Liver (tissue), 9 donors: ENCODE measurements around the gene ZNF185. TPM values are rescaled to one million over a fixed set of nuclear protein-coding genes. Genes with fewer than 3 reads are reported as not detected.

Source experiments
- DNase-seq: peaks from one replicate; pipeline ENCODE4 v3.0.0-alpha.2; 2017; ENCODE audit warnings: low spot score
- H3K27ac ChIP-seq, 2 donors: one replicate each; pipeline ENCODE4 v1.7.0; 2013; ENCODE audit warnings: inconsistent platforms in 2 of 2, low read length in 2 of 2, control low read depth in 1 of 2, low read depth in 1 of 2, mild to moderate bottlenecking in 1 of 2
- H3K27me3 ChIP-seq, 4 donors: one replicate each; pipeline versions ENCODE4 v1.6.1 to v1.7.0; 2013; ENCODE audit warnings: low read length in 3 of 4, inconsistent platforms in 1 of 4, mild to moderate bottlenecking in 1 of 4, moderate library complexity in 1 of 4; ENCODE audit not compliant: control insufficient read depth in 4 of 4, insufficient read depth in 4 of 4
- H3K36me3 ChIP-seq, 4 donors: one replicate each; pipeline versions ENCODE4 v1.6.1 to v1.7.0; 2013; ENCODE audit warnings: low read length in 3 of 4, mild to moderate bottlenecking in 3 of 4, low read depth in 1 of 4, moderate library complexity in 1 of 4; ENCODE audit not compliant: control insufficient read depth in 4 of 4, insufficient read depth in 3 of 4
- H3K4me1 ChIP-seq, 4 donors: one replicate each; pipeline versions ENCODE4 v1.6.1 to v1.7.0; 2013; ENCODE audit warnings: low read length in 3 of 4, mild to moderate bottlenecking in 3 of 4, moderate library complexity in 1 of 4; ENCODE audit not compliant: control insufficient read depth in 4 of 4, insufficient read depth in 4 of 4
- H3K4me3 ChIP-seq, 3 donors: one replicate each; pipeline versions ENCODE4 v1.6.1 to v1.7.0; 2013; ENCODE audit warnings: low read length in 3 of 3, control low read depth in 1 of 3, low read depth in 1 of 3, mild to moderate bottlenecking in 1 of 3
- H3K9ac ChIP-seq, 2 donors: one replicate each; pipeline ENCODE4 v1.7.0; 2013; ENCODE audit warnings: low read length in 2 of 2, mild to moderate bottlenecking in 2 of 2, moderate library complexity in 2 of 2, control low read depth in 1 of 2, low read depth in 1 of 2
- H3K9me3 ChIP-seq, 4 donors: one replicate each; pipeline versions ENCODE4 v1.6.1 to v1.7.0; 2013; ENCODE audit warnings: low read length in 3 of 4; ENCODE audit not compliant: control insufficient read depth in 4 of 4
- EGR1 ChIP-seq, 2 donors: IDR thresholded peaks; 2 replicates each; pipeline ENCODE4 v1.6.1; 2016 to 2018; ENCODE audit warnings: antibody characterized with exemption in 2 of 2, low read depth in 2 of 2
- FOXA1 ChIP-seq: IDR thresholded peaks from 2 replicates; pipeline ENCODE4 v1.6.1; 2016; ENCODE audit warnings: antibody characterized with exemption
- FOXA2 ChIP-seq: IDR thresholded peaks from 2 replicates; pipeline ENCODE4 v1.6.1; 2016; ENCODE audit warnings: antibody characterized with exemption
- GABPA ChIP-seq, 2 donors: IDR thresholded peaks in 1 of 2; conservative IDR thresholded peaks in 1 of 2; 2 replicates each; pipeline ENCODE4 v1.6.1; 2016; ENCODE audit warnings: antibody characterized with exemption in 2 of 2, mild to moderate bottlenecking in 1 of 2, moderate library complexity in 1 of 2
- HNF4A ChIP-seq, 2 donors: conservative IDR thresholded peaks; 2 replicates each; pipeline ENCODE4 v1.6.1; 2016; ENCODE audit warnings: antibody characterized with exemption in 2 of 2, mild to moderate bottlenecking in 2 of 2
- JUND ChIP-seq, 2 donors: IDR thresholded peaks; 2 replicates each; pipeline ENCODE4 v1.6.1; 2016; ENCODE audit warnings: antibody characterized with exemption in 2 of 2
- NR2F2 ChIP-seq: IDR thresholded peaks from 2 replicates; pipeline ENCODE4 v1.6.1; 2016; ENCODE audit warnings: antibody characterized with exemption
- RAD21 ChIP-seq, 2 donors: IDR thresholded peaks; 2 replicates each; pipeline ENCODE4 v1.6.1; 2016; ENCODE audit warnings: antibody characterized with exemption in 2 of 2, mild to moderate bottlenecking in 2 of 2
- RXRA ChIP-seq, 2 donors: IDR thresholded peaks; 2 replicates each; pipeline ENCODE4 v1.6.1; 2017 to 2018; ENCODE audit warnings: antibody characterized with exemption in 2 of 2, mild to moderate bottlenecking in 1 of 2
- SP1 ChIP-seq: IDR thresholded peaks from 2 replicates; pipeline ENCODE4 v1.6.1; 2018; ENCODE audit warnings: antibody characterized with exemption, mild to moderate bottlenecking
- TAF1 ChIP-seq: conservative IDR thresholded peaks from 2 replicates; pipeline ENCODE4 v1.6.1; 2016; ENCODE audit warnings: antibody characterized with exemption, mild to moderate bottlenecking
- YY1 ChIP-seq: IDR thresholded peaks from 2 replicates; pipeline ENCODE4 v1.6.1; 2016; ENCODE audit warnings: antibody characterized with exemption, mild to moderate bottlenecking
- WGBS: extraction: QIAGEN DNeasy Blood & Tissue Kit; methylation state at CpG from one replicate; pipeline ENCODE4 v1.1.7; 2013; 5-methylcytosine and 5-hydroxymethylcytosine counted together
- polyA plus RNA-seq, 2 donors: library from polyadenylated mRNA; stranded (reverse) in 1 of 2; unstranded in 1 of 2; fragments of 200-250 nt in 1 of 2; fragments of >200 nt in 1 of 2; fragmentation: Nextera tagmentation in 1 of 2; extraction: Ambion mirVana in 1 of 2; gene quantifications; one replicate each; pipeline versions ENCODE4 v1.2.1 to v1.2.3, GENCODE V29; 2013 to 2015
- total RNA-seq, 2 donors: library from RNA; depleted of rRNA; stranded (reverse); fragments of >200 nt; gene quantifications; one replicate each; pipeline ENCODE4 v1.2.3, GENCODE V29; 2014
- TF ChIP-seq, protein P1 (sequence below): IDR thresholded peaks from 2 replicates; pipeline ENCODE4 v1.6.1; 2016; ENCODE audit warnings: antibody characterized with exemption, mild to moderate bottlenecking
- TF ChIP-seq, protein P2 (sequence below): IDR thresholded peaks from 2 replicates; pipeline ENCODE4 v1.6.1; 2016; ENCODE audit warnings: antibody characterized with exemption
- TF ChIP-seq, protein P3 (sequence below): IDR thresholded peaks from 2 replicates; pipeline ENCODE4 v1.6.1; 2016; ENCODE audit warnings: antibody characterized with exemption
- TF ChIP-seq, protein P4 (sequence below): IDR thresholded peaks from 2 replicates; pipeline ENCODE4 v1.6.1; 2016; ENCODE audit warnings: antibody characterized with exemption
- TF ChIP-seq, protein P5 (sequence below): fragments of 150-350 bp; IDR thresholded peaks from 2 replicates; pipeline ENCODE4 v1.5.1; 2017; ENCODE audit warnings: improper control_type of control experiment, low read depth, low read length; ENCODE audit not compliant: missing input control
- donor health status: healthy.
- donor health status: healthy.
- donor health status: healthy.
- donor health status: healthy.
- donor health status: healthy.

Gene ZNF185
- total and polyA plus RNA-seq, 4 donors, result 0.44 to 3.2 (median 0.94) TPM

DNA sequence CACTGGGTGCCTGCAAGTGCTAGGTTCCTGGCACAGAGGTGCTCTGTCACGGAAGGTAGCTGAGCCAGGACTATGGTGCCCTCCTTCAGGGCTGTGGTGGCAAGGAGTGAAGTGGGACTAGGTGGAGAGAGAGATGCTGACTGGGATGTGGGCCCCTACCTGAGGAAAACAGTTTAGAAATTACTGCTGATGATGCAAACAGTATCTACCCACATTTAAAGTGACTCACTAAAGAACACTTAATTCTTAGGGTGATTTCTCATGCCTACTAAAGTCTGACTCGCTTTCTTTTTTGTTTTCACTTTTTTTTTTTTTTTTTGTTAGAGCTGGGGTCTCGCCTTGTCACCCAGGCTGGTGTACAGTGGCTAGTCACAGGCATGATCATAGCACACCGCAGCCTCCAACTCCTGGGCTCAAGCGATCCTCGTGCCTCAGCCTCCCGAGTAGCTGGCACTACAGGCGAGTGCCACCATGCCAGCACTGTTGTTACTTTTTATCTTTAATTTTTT, 3.1 kb downstream of the ZNF185 start:
- Histone ChIP-seq H3K27me3 (peaks cover 0 to 6% (median 2%) of the 10 kb centered on the region in 4 donors), H3K9me3 (no peaks in the 10 kb centered on the region), H3K4me1 (no peaks in the 10 kb centered on the region), H3K36me3 (no peaks in the 10 kb centered on the region), H3K4me3 (no peak overlapping the region), H3K27ac (no peak overlapping the region), H3K9ac (no peak overlapping the region)
- DNase-seq, result no peak
- WGBS, result 96% methylated on average over 8 of the region's 8 CpGs
- no peak for TF ChIP-seq FOXA2
- TF ChIP-seq RXRA (IDR thresholded peaks at IDR 0.05), result no peak
- TF ChIP-seq, protein P1, sequence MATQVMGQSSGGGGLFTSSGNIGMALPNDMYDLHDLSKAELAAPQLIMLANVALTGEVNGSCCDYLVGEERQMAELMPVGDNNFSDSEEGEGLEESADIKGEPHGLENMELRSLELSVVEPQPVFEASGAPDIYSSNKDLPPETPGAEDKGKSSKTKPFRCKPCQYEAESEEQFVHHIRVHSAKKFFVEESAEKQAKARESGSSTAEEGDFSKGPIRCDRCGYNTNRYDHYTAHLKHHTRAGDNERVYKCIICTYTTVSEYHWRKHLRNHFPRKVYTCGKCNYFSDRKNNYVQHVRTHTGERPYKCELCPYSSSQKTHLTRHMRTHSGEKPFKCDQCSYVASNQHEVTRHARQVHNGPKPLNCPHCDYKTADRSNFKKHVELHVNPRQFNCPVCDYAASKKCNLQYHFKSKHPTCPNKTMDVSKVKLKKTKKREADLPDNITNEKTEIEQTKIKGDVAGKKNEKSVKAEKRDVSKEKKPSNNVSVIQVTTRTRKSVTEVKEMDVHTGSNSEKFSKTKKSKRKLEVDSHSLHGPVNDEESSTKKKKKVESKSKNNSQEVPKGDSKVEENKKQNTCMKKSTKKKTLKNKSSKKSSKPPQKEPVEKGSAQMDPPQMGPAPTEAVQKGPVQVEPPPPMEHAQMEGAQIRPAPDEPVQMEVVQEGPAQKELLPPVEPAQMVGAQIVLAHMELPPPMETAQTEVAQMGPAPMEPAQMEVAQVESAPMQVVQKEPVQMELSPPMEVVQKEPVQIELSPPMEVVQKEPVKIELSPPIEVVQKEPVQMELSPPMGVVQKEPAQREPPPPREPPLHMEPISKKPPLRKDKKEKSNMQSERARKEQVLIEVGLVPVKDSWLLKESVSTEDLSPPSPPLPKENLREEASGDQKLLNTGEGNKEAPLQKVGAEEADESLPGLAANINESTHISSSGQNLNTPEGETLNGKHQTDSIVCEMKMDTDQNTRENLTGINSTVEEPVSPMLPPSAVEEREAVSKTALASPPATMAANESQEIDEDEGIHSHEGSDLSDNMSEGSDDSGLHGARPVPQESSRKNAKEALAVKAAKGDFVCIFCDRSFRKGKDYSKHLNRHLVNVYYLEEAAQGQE, result no peak

DNA sequence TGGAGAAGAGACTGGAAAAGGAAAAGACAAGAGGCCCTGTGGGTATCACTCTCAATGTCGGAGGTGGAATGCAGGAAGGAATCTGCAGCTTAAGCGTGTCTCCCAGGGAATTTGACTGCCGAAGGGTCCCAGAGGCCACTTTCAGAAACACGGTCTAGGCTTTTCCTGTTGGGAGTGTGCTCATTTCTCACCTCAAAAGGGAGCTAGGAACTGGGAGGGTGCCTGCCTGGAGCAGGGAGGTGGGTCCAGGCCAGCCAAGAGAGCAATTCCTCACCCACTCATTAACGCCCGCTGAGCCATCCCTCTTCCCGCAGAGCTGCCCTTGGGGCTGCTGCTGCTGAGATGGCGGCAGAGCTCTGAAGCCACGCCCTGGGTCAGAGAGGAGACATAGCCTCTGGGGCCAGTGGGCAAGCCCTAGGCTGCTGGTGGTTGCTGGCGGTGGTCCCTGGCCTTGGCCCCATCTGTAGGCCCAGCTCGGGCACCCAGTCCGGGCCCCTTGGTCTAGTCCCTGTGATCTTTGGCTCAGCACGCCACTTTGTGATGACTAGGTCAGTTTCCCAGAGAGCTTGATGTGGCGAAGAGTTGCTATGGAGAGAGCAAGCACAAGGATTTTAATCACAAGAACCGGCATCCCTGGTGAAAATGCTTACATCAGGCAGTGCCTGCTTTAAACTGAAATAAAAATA, 4.1 kb downstream of the ZNF185 start:
- peaks cover 0 to 4% (median 1%) of the 10 kb centered on the region in 4 donors for H3K27me3 ChIP-seq
- DNase-seq, result no peak
- 87% methylated on average over 15 of the region's 15 CpGs for WGBS

More for the DNA sequence above, 4.1 kb downstream of the ZNF185 start:
- Histone ChIP-seq H3K4me1 (no peaks in the 10 kb centered on the region), H3K9me3 (no peaks in the 10 kb centered on the region), H3K36me3 (no peaks in the 10 kb centered on the region), H3K27ac (no peak overlapping the region), H3K9ac (no peak overlapping the region), H3K4me3 (no peak overlapping the region)
- TF ChIP-seq, protein P2, sequence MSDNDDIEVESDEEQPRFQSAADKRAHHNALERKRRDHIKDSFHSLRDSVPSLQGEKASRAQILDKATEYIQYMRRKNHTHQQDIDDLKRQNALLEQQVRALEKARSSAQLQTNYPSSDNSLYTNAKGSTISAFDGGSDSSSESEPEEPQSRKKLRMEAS, result no peak
- TF ChIP-seq FOXA1 (no peak), NR2F2 (no peak), YY1 (no peak), TAF1 (no peak), SP1 (no peak), EGR1 (IDR thresholded peaks at IDR 0.05; ENCODE audit: low read depth in 2 of 2) (no peak), RAD21 (IDR thresholded peaks at IDR 0.05) (no peak), GABPA (IDR thresholded peaks at IDR 0.05 in 1 of 2, conservative IDR thresholded peaks at IDR 0.05 in 1 of 2) (no peak), HNF4A (conservative IDR thresholded peaks at IDR 0.05) (no peak), RXRA (IDR thresholded peaks at IDR 0.05) (no peak), JUND (IDR thresholded peaks at IDR 0.05) (no peak)
- TF ChIP-seq, protein P3, sequence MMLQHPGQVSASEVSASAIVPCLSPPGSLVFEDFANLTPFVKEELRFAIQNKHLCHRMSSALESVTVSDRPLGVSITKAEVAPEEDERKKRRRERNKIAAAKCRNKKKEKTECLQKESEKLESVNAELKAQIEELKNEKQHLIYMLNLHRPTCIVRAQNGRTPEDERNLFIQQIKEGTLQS, result no peak
- TF ChIP-seq, protein P4, sequence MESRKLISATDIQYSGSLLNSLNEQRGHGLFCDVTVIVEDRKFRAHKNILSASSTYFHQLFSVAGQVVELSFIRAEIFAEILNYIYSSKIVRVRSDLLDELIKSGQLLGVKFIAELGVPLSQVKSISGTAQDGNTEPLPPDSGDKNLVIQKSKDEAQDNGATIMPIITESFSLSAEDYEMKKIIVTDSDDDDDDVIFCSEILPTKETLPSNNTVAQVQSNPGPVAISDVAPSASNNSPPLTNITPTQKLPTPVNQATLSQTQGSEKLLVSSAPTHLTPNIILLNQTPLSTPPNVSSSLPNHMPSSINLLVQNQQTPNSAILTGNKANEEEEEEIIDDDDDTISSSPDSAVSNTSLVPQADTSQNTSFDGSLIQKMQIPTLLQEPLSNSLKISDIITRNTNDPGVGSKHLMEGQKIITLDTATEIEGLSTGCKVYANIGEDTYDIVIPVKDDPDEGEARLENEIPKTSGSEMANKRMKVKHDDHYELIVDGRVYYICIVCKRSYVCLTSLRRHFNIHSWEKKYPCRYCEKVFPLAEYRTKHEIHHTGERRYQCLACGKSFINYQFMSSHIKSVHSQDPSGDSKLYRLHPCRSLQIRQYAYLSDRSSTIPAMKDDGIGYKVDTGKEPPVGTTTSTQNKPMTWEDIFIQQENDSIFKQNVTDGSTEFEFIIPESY, result no peak
- TF ChIP-seq, protein P5, sequence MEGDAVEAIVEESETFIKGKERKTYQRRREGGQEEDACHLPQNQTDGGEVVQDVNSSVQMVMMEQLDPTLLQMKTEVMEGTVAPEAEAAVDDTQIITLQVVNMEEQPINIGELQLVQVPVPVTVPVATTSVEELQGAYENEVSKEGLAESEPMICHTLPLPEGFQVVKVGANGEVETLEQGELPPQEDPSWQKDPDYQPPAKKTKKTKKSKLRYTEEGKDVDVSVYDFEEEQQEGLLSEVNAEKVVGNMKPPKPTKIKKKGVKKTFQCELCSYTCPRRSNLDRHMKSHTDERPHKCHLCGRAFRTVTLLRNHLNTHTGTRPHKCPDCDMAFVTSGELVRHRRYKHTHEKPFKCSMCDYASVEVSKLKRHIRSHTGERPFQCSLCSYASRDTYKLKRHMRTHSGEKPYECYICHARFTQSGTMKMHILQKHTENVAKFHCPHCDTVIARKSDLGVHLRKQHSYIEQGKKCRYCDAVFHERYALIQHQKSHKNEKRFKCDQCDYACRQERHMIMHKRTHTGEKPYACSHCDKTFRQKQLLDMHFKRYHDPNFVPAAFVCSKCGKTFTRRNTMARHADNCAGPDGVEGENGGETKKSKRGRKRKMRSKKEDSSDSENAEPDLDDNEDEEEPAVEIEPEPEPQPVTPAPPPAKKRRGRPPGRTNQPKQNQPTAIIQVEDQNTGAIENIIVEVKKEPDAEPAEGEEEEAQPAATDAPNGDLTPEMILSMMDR, result no peak
- TF ChIP-seq, protein P1, result no peak
